GM20000 (cell line): ENCODE data around the gene JARID2.

ENCODE experiments used
- DNase-seq: peaks from one replicate; pipeline ENCODE4 v3.0.0; 2012; ENCODE audit warnings: low spot score
- TF ChIP-seq, protein P1 (sequence below): IDR thresholded peaks from 2 replicates; pipeline ENCODE4 v1.5.1; 2012; ENCODE audit warnings: mild to moderate bottlenecking, control low read depth; ENCODE audit errors: extremely low read depth, missing control alignments

Gene JARID2

DNA sequence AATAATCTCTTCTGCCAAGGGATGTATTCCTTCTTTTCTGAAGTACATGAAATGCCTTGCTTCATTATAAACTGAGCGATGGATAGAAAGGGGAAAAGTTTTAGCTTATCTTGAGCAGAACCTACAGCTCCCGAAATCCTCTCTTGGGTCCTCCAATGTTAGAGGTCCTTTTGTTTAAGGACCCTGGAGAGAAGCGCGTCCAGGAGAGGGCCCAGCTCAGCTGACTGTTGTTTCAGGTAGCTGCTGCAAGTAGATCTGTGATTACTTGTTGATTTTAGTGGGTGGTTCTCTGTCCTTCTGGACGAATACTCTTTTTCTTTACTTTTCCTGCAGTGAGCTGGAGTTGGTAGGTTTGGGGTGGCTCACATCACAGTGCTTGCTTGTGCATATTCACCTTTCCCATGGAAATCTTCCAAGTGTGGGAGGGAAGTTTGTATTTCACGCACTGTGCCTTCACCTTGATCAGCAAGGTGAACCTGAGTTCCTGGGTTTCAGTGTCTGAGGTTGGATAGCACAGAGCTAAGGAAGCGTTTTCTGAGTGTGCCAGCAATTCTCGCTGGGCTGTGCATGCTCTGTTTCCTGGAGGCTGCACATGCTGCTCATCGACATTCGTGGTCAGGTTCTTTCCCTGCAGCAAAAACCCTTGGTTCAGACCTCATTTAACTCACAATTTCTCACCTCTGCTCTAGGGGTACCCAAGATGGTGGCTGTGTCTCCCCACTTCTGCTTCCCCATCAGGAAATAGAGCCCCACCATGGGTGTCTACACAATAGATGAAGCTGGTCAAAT is 176.3 kb downstream of the JARID2 start:
- TF ChIP-seq, protein P1, sequence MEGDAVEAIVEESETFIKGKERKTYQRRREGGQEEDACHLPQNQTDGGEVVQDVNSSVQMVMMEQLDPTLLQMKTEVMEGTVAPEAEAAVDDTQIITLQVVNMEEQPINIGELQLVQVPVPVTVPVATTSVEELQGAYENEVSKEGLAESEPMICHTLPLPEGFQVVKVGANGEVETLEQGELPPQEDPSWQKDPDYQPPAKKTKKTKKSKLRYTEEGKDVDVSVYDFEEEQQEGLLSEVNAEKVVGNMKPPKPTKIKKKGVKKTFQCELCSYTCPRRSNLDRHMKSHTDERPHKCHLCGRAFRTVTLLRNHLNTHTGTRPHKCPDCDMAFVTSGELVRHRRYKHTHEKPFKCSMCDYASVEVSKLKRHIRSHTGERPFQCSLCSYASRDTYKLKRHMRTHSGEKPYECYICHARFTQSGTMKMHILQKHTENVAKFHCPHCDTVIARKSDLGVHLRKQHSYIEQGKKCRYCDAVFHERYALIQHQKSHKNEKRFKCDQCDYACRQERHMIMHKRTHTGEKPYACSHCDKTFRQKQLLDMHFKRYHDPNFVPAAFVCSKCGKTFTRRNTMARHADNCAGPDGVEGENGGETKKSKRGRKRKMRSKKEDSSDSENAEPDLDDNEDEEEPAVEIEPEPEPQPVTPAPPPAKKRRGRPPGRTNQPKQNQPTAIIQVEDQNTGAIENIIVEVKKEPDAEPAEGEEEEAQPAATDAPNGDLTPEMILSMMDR, result no peak
- DNase-seq, result peak; percentile 61

DNA sequence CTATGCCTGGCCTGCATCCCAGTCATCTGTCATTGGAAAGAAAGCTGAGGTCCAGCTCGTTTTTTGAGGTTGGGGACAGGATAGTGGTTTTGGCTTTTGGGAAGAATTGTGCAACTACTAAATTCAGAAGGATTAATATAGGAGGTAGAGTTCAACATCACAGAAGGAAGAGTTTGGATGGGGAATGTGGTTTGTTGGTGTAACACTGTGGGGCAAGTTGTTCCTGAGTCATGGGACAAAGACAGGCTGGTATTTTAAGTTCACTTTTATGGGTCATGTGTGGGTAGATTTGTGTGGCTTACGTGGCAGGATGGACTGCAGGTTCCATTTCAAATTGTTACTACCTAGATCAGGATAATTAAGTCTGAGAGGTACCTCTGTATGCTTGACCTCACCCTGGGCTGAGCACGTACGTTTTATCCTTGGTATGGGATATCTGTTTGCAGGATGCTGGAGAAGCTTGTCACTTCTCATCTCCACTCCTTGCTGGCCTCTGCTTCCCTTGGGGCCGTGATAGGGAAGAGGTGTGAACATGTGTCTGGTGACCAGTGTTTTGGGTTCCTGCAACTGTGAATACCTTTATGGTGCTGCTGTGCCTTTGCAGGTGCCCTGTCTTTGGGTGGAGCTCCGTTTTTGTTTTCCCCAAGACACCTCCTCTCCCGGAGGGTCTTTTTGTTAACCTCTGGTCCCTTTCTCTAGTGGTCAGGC is 177.6 kb downstream of the JARID2 start:
- TF ChIP-seq, protein P1, result no peak
- no peak for DNase-seq

DNA sequence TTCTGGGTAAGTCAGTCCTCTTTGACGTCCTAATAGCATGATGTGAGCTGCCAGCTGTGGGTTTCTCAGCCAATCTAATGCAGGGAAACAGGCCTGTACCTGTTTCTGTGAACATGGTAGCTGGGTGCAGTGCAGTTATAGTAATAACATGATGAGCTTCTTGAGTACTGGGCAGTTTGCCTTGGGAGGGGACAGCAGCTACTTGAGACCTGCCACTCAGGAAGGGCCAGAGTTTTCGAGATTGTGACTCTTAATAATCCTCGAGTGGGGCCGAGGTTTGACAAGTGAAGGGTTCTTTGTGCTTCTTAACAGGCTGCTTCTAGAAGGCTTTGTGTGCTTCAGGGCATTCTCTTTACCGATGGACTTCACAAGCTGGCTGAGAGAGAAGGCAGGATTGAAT is 180.1 kb downstream of the JARID2 start:
- TF ChIP-seq, protein P1, result no peak
- DNase-seq, result no peak

DNA sequence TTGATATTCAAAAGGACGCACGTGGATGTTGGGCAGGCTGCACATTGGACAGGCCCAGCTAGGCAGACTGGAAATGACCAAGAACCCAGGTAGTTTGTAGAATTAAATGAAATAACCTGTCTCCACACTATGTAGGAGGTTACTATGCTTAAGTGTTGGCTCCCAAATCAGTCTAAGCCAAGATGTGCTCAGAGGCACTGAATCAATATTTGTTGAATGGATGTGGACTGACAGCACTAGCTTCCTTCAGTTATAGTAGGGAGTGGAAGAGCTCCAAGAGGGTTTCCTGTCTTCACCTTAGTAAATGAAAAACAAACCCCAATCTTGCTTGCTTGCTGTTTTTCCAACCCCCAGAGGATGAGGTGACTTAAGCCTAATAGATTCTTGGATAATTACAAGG is 180.5 kb downstream of the JARID2 start:
- TF ChIP-seq, protein P1, result no peak

DNA sequence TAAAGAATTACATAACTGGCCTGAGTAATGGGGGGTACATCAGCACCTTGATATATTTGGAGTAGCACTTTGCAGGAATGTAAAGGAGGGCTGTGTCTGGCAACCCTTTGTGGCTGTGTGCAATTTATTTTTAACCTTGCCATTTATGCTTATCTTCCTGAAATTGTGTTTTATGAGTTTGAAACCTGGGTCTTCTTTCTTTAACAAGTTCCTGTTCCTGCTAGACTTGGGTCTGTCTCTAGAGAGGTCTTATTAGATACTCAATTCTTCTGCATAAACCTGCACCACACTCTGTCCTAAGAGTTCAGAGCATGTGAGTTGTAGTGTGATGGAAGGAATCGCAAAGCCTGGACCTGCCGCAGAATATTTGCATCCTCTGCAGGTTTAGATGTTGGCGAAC is 181.0 kb downstream of the JARID2 start:
- TF ChIP-seq, protein P1, result no peak
- no peak for DNase-seq

More for the DNA sequence above, 180.5 kb downstream of the JARID2 start:
- no peak for DNase-seq

DNA sequence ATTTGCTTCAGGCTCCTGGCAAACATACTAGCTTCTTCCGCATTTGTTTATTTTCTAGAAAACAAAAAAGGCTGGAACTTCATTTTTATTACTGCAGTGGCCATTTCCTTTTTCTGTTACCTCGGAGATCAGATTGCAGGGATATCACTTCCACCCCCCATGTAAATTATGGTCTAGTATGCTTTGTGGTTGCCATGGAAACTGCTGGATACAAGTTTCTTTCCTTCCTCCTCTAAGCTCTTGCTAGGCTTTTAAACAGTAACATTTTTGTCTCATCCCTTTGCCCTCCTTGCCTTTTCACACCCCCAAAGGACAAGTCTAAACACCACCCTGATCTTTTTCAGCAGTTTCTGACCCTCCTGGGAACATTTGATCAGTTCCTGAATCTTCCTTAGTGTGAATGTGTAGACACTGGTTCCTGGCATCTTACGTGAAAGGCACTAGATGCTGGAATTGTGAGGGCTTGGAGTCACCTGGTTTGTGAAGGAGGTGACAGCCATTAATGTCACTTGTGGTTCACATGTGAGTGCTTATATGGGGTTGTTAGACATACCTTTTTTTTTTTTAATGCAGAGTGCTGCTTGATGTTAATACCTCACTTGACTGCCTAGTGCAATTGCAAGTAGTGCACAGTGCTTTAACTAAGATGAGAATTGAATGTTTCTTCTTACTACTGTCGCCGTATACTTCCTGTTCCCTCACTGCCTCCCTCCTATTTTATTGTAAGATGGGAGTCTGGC is 181.6 kb downstream of the JARID2 start:
- DNase-seq, result no peak
- TF ChIP-seq, protein P1, result no peak
